ENCODE data around the gene MAGEA4. TPM values are rescaled to one million over a fixed set of nuclear protein-coding genes. Genes with fewer than 3 reads are reported as not detected.

Gene MAGEA4
- total and polyA plus RNA-seq, 2 donors = not detected

DNA sequence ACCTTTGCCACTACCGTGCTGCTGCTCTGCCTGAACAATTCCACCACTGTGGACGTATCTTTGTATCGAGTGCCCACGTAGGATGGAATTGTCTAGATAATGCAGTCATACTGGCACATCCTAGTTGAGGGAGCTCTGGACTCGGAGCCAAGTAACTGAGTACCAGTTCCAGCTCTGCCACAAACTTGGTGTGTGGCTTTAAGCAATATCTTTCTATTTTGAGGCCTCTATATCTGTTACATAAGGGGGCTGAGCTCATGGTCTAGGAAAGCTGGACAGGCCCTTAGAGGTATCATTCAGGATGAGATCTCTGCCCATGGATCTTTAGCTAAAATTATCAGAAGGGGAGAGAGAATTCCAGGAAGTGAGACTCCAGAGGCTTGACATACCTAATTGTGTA, 49.3 kb downstream of the MAGEA4 start:
- DNase-seq (ENCODE audit: extremely low spot score) = no peak
- Histone ChIP-seq H3K27ac (ENCODE audit: low read depth) (no peak overlapping the region), H3K4me3 (ENCODE audit: low read depth, low read length) (no peak overlapping the region), H3K36me3 (ENCODE audit: insufficient read depth) (no peaks in the 10 kb centered on the region), H3K4me1 (ENCODE audit: insufficient read depth) (no peaks in the 10 kb centered on the region)
- WGBS = 96% methylated on average over 5 of the region's 5 CpGs

DNA sequence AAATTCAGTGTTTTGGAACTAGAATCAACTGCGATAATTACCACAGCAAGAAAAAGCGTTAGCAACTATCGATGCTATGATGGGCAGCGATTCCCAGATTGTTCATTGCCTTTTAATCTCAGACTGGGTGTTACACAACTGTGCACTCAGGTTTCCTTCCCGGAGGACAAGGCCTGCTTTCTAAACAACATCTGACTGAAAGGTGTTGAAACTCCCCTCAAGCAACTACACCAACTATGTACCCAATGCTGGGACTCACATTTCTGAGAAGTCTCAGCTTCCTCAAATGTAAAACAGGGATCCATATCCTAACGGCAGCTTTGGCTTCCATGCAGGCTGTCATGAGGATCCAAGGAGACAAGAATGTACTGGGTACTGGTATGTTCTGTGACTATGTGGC, 53.5 kb downstream of the MAGEA4 start:
- no peak for DNase-seq (ENCODE audit: extremely low spot score)
- 91% methylated on average over 6 of the region's 6 CpGs for WGBS
- no peak overlapping the region for H3K27ac ChIP-seq (ENCODE audit: low read depth)
- no peaks in the 10 kb centered on the region for H3K4me1 ChIP-seq (ENCODE audit: insufficient read depth)
- peaks cover 4% of the 10 kb centered on the region for H3K36me3 ChIP-seq (ENCODE audit: insufficient read depth)
- no peak overlapping the region for H3K4me3 ChIP-seq (ENCODE audit: low read depth, low read length)

DNA sequence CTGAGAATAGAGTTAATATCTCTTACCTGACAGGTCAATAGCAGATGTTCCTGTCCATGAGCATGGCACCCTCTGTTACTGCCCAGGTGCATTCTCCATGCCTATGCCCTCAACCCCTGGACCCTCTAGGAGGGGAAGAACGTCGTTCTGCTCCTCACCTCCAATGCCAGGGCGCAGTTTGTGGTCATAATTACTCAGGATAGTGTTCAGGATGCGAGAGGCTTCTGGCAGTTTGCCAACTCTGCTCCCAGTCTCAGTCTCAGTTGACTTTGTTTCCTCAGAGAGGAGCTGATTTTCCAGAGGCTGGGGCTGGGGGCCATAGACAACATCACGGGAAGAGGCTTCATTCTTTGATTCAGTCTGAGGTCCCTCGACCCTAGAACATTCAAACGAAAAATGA, 57.3 kb downstream of the MAGEA4 start:
- DNase-seq (ENCODE audit: extremely low spot score) = no peak
- no peaks in the 10 kb centered on the region for H3K4me1 ChIP-seq (ENCODE audit: insufficient read depth)
- H3K4me3 ChIP-seq (ENCODE audit: low read depth, low read length) = no peak overlapping the region
- WGBS = 82% methylated on average over 7 of the region's 7 CpGs
- H3K36me3 ChIP-seq (ENCODE audit: insufficient read depth) = peaks cover 4% of the 10 kb centered on the region
- H3K27ac ChIP-seq (ENCODE audit: low read depth) = no peak overlapping the region

DNA sequence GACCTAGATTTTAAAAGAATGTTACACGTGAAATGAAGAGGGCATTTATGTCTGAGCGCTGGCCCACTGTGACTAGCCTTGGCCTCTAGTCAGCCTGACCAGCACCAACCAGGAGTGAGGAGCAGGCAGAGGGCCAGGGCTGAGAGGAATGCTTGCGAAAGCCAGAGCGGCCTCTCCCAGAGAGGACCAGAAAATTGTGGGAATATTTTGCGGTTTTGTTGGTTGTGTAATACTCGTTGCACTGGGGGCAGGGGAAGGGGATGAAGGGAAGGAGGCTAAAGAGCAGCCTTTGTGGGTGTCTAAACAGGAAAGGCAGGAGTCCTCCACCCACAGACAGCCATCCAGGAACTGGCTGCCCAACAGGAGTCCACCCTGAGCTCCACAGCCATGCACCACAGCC, 58.0 kb downstream of the MAGEA4 start:
- no peak overlapping the region for H3K27ac ChIP-seq (ENCODE audit: low read depth)
- peaks cover 4% of the 10 kb centered on the region for H3K36me3 ChIP-seq (ENCODE audit: insufficient read depth)
- no peak for DNase-seq (ENCODE audit: extremely low spot score)
- H3K4me1 ChIP-seq (ENCODE audit: insufficient read depth) = no peaks in the 10 kb centered on the region
- WGBS = 36% methylated on average over 6 of the region's 6 CpGs
- no peak overlapping the region for H3K4me3 ChIP-seq (ENCODE audit: low read depth, low read length)

DNA sequence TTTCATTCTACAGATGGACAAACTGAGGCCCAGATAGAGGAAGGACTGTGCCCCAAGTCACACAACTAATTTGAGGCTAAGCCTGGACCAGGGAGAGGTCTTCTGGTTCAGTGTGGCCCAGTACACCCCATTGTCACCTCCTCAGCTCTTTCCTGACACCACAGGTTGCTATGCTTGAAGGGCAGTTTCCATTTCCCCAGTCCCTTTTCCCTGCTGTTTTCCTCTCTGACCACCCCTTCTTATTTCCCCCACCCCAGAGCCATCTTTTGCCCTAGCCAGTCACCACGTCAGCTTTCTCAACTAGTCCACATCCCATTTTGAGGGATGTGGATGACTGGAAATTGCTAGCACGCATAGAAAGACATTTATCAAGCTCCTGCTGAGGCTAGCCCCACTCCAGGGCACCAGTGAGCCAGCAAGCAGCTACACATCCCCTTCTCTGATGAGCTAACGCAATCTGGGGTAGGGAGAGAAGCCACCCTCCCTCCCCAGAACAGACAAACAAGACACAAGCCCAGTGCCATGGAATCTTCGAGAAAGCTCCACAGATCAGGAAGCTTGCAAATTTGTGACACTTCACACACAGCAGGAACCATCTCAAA, 60.5 kb downstream of the MAGEA4 start:
- WGBS = 44% methylated on average over 4 of the region's 4 CpGs
- no peak for DNase-seq (ENCODE audit: extremely low spot score)
- H3K4me1 ChIP-seq (ENCODE audit: insufficient read depth) = no peaks in the 10 kb centered on the region
- H3K4me3 ChIP-seq (ENCODE audit: low read depth, low read length) = peak overlapping the region; percentile 73
- peaks cover 4% of the 10 kb centered on the region for H3K36me3 ChIP-seq (ENCODE audit: insufficient read depth)
- H3K27ac ChIP-seq (ENCODE audit: low read depth) = no peak overlapping the region

DNA sequence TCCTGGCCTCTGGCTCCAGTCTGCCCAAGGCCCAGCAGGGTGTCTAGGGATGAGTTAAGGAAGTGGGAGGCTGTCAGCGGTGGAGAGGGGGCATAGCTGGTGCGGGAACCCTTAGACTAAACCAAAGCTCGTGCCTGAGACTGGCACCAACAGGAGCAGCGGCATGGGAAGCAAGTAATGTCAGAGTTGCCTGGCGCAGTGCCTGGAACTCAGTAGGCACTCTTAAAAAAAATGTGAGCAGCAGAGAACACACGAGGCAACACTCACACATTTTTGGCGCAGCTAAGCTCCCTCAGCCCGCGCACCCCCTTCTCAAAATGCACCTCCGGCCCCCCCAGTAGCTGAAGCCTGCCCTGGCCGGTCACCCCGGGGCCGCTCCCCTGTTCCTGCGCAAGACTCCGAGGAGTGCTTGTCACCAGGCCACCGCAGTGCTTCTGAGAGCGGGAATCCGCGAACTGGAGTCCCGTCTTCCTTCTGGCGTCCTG, 61.2 kb downstream of the MAGEA4 start:
- WGBS = 7% methylated on average over 21 of the region's 21 CpGs
- H3K4me1 ChIP-seq (ENCODE audit: insufficient read depth) = no peaks in the 10 kb centered on the region
- DNase-seq (ENCODE audit: extremely low spot score) = no peak
- peak overlapping the region; percentile 50 for H3K27ac ChIP-seq (ENCODE audit: low read depth)
- H3K4me3 ChIP-seq (ENCODE audit: low read depth, low read length) = peak overlapping the region; percentile 73
- peaks cover 3% of the 10 kb centered on the region for H3K36me3 ChIP-seq (ENCODE audit: insufficient read depth)

Other genes starting within 250 kb of the MAGEA4 start
- 15.2 TPM for gene PRRG3, start 217.4 kb upstream of the MAGEA4 start, total RNA-seq
- 1.3 TPM for gene PRRG3, start 217.4 kb upstream of the MAGEA4 start, polyA plus RNA-seq
- gene FATE1, start 196.9 kb upstream of the MAGEA4 start, total RNA-seq = not detected
- 0.13 TPM for gene FATE1, start 196.9 kb upstream of the MAGEA4 start, polyA plus RNA-seq
- not detected for gene CNGA2, start 178.1 kb upstream of the MAGEA4 start, total RNA-seq
- gene CNGA2, start 178.1 kb upstream of the MAGEA4 start, polyA plus RNA-seq = not detected
- gene GABRE, start 61.8 kb downstream of the MAGEA4 start, total RNA-seq = 81.1 TPM
- 9.1 TPM for gene GABRE, start 61.8 kb downstream of the MAGEA4 start, polyA plus RNA-seq
- not detected for gene MAGEA10, start 225.7 kb downstream of the MAGEA4 start, total RNA-seq
- gene MAGEA10, start 225.7 kb downstream of the MAGEA4 start, polyA plus RNA-seq = not detected

All from urinary bladder (tissue), 4 donors.